BLaER1 (cell line): ENCODE measurements around the gene MADCAM1.
"Not testable (repeated sequence)": the region's sequence is repeated elsewhere in the genome, so short reads cannot be mapped to it uniquely, and the experiment has no call there.

Experiments used
- H3K27ac ChIP-seq: shearing (Covaris generic); formaldehyde crosslinking; 2 replicates; pipeline ENCODE4 v1.8.1; 2022
- H3K27me3 ChIP-seq: shearing (Covaris generic); formaldehyde crosslinking; 2 replicates; pipeline ENCODE4 v1.8.1; 2022
- H3K36me3 ChIP-seq: shearing (Covaris generic); formaldehyde crosslinking; 2 replicates; pipeline ENCODE4 v1.8.1; 2022
- H3K4me1 ChIP-seq: shearing (Covaris generic); formaldehyde crosslinking; 2 replicates; pipeline ENCODE4 v1.8.1; 2022
- H3K4me2 ChIP-seq: shearing (Covaris generic); formaldehyde crosslinking; 2 replicates; pipeline ENCODE4 v1.8.1; 2022
- H3K4me3 ChIP-seq: shearing (Covaris generic); formaldehyde crosslinking; 2 replicates; pipeline ENCODE4 v1.8.1; 2022
- H3K9ac ChIP-seq: shearing (Covaris generic); formaldehyde crosslinking; 2 replicates; pipeline ENCODE4 v1.8.1; 2022
- H3K9me3 ChIP-seq: shearing (Covaris generic); formaldehyde crosslinking; 2 replicates; pipeline ENCODE4 v1.8.1; 2022
- H4K20me1 ChIP-seq: shearing (Covaris generic); formaldehyde crosslinking; 2 replicates; pipeline ENCODE4 v1.8.1; 2022
- Cebpa-rat ChIP-seq: shearing (Covaris generic); IDR thresholded peaks from 2 replicates; pipeline ENCODE4 v1.8.1; 2022

Gene MADCAM1

GRCh38 chr19:478976-479375 lies 17.3 kb upstream of the MADCAM1 start:
- Histone ChIP-seq H3K27ac (no peak overlapping the region), H3K4me2 (no peak overlapping the region), H3K4me3 (no peak overlapping the region), H3K36me3 (no peaks in the 10 kb centered on the region), H3K9me3 (peaks cover 25% of the 10 kb centered on the region), H3K9ac (no peak overlapping the region), H3K4me1 (no peaks in the 10 kb centered on the region), H3K27me3 (no peaks in the 10 kb centered on the region), H4K20me1 (no peaks in the 10 kb centered on the region)
- no peak for TF ChIP-seq Cebpa-rat

GRCh38 chr19:480016-480855 lies 16.1 kb upstream of the MADCAM1 start:
- Histone ChIP-seq H3K9me3 (peaks cover 25% of the 10 kb centered on the region), H3K4me1 (0 out of 2 replicates have a peak, but pooled peaks cover 6% of the 10 kb centered on the region), H3K27ac (no peak overlapping the region), H3K36me3 (no peaks in the 10 kb centered on the region), H3K4me2 (no peak overlapping the region), H3K27me3 (no peaks in the 10 kb centered on the region), H3K4me3 (no peak overlapping the region), H4K20me1 (no peaks in the 10 kb centered on the region), H3K9ac (no peak overlapping the region)
- no peak for TF ChIP-seq Cebpa-rat

GRCh38 chr19:481100-481499 lies 15.2 kb upstream of the MADCAM1 start:
- not testable (repeated sequence) for H3K9ac ChIP-seq, H3K4me3 ChIP-seq, H3K27me3 ChIP-seq, H4K20me1 ChIP-seq, H3K4me1 ChIP-seq, H3K27ac ChIP-seq, H3K4me2 ChIP-seq, H3K36me3 ChIP-seq
- H3K9me3 ChIP-seq: peaks cover 25% of the 10 kb centered on the region

- H3K27me3 ChIP-seq: no peaks in the 10 kb centered on the region
- H3K4me2 ChIP-seq: no peak overlapping the region
- no peak for TF ChIP-seq Cebpa-rat
- H3K4me3 ChIP-seq: no peak overlapping the region
- no peak overlapping the region for H3K9ac ChIP-seq
- peaks cover 25% of the 10 kb centered on the region for H3K9me3 ChIP-seq
- H3K4me1 ChIP-seq: 0 out of 2 replicates have a peak, but pooled peaks cover 8% of the 10 kb centered on the region
- no peak overlapping the region for H3K27ac ChIP-seq
- no peaks in the 10 kb centered on the region for H4K20me1 ChIP-seq
- H3K36me3 ChIP-seq: no peaks in the 10 kb centered on the region
Measured at GRCh38 chr19:482186-483041, 13.9 kb upstream of the MADCAM1 start.

GRCh38 chr19:483332-484072 lies 12.8 kb upstream of the MADCAM1 start:
- H3K36me3 ChIP-seq: no peaks in the 10 kb centered on the region
- no peak for TF ChIP-seq Cebpa-rat
- peaks cover 25% of the 10 kb centered on the region for H3K9me3 ChIP-seq
- no peak overlapping the region for H3K4me3 ChIP-seq
- H3K9ac ChIP-seq: no peak overlapping the region
- no peaks in the 10 kb centered on the region for H4K20me1 ChIP-seq
- H3K27ac ChIP-seq: no peak overlapping the region
- H3K4me1 ChIP-seq: peaks cover 15% of the 10 kb centered on the region; the same call in 1 of the 2 replicates
- H3K27me3 ChIP-seq: no peaks in the 10 kb centered on the region
- H3K4me2 ChIP-seq: no peak overlapping the region

GRCh38 chr19:484494-484893 lies 11.8 kb upstream of the MADCAM1 start:
- TF ChIP-seq Cebpa-rat: no peak
- H4K20me1 ChIP-seq: no peaks in the 10 kb centered on the region
- H3K9ac ChIP-seq: no peak overlapping the region
- H3K4me3 ChIP-seq: no peak overlapping the region
- H3K4me2 ChIP-seq: no peak overlapping the region
- peaks cover 17% of the 10 kb centered on the region for H3K4me1 ChIP-seq
- H3K27me3 ChIP-seq: no peaks in the 10 kb centered on the region
- no peaks in the 10 kb centered on the region for H3K36me3 ChIP-seq
- no peak overlapping the region for H3K27ac ChIP-seq
- peaks cover 25% of the 10 kb centered on the region for H3K9me3 ChIP-seq

- Histone ChIP-seq H3K4me3 (no peak overlapping the region), H3K4me2 (no peak overlapping the region), H3K27ac (no peak overlapping the region), H3K9me3 (peaks cover 23% of the 10 kb centered on the region), H3K9ac (no peak overlapping the region), H3K27me3 (no peaks in the 10 kb centered on the region), H3K36me3 (no peaks in the 10 kb centered on the region), H3K4me1 (peaks cover 23% of the 10 kb centered on the region), H4K20me1 (no peaks in the 10 kb centered on the region)
- no peak for TF ChIP-seq Cebpa-rat
Measured at GRCh38 chr19:485077-485476, 11.2 kb upstream of the MADCAM1 start.

- Histone ChIP-seq H3K27ac (no peak overlapping the region), H3K4me1 (peaks cover 28% of the 10 kb centered on the region), H3K4me3 (no peak overlapping the region), H3K9ac (no peak overlapping the region), H3K4me2 (no peak overlapping the region), H4K20me1 (no peaks in the 10 kb centered on the region), H3K9me3 (peaks cover 16% of the 10 kb centered on the region), H3K36me3 (no peaks in the 10 kb centered on the region), H3K27me3 (no peaks in the 10 kb centered on the region)
- no peak for TF ChIP-seq Cebpa-rat
Measured at GRCh38 chr19:485583-486236, 10.6 kb upstream of the MADCAM1 start.
